Measurements from ENCODE around the gene SBF1.
"Not testable (repeated sequence)": the region's sequence is repeated elsewhere in the genome, so short reads cannot be mapped to it uniquely, and the experiment has no call there.

The SBF1 gene

GRCh38 chr22:50425179-50425916, 49.5 kb downstream of the SBF1 start:
- no peak for DNase-seq (ENCODE audit: low read depth)

GRCh38 chr22:50423956-50424355, 50.9 kb downstream of the SBF1 start:
- no peak for DNase-seq (ENCODE audit: low read depth)

- no peak for DNase-seq (ENCODE audit: low read depth)
These were observed 51.6 kb downstream of the SBF1 start for GRCh38 chr22:50422961-50423815.

GRCh38 chr22:50422046-50422445, 52.8 kb downstream of the SBF1 start:
- DNase-seq (ENCODE audit: low read depth): no peak

GRCh38 chr22:50420581-50420980, 54.3 kb downstream of the SBF1 start:
- no peak for DNase-seq (ENCODE audit: low read depth)

- no peak for DNase-seq (ENCODE audit: low read depth)
These were observed 54.8 kb downstream of the SBF1 start for GRCh38 chr22:50420015-50420414.

GRCh38 chr22:50419116-50419515, 55.7 kb downstream of the SBF1 start:
- DNase-seq (ENCODE audit: low read depth): no peak

GRCh38 chr22:50418624-50419023, 56.2 kb downstream of the SBF1 start:
- no peak for DNase-seq (ENCODE audit: low read depth)

- no peak for DNase-seq (ENCODE audit: low read depth)
These were observed 57.2 kb downstream of the SBF1 start for GRCh38 chr22:50417411-50418210.

GRCh38 chr22:50416996-50417395, 57.8 kb downstream of the SBF1 start:
- no peak for DNase-seq (ENCODE audit: low read depth)

GRCh38 chr22:50415426-50415825, 59.4 kb downstream of the SBF1 start:
- DNase-seq (ENCODE audit: low read depth): no peak

GRCh38 chr22:50414476-50415248, 60.2 kb downstream of the SBF1 start:
- no peak for DNase-seq (ENCODE audit: low read depth)

GRCh38 chr22:50408954-50409353, 65.9 kb downstream of the SBF1 start:
- not testable (repeated sequence) for DNase-seq (ENCODE audit: low read depth)

- no peak for DNase-seq (ENCODE audit: low read depth)
These were observed 66.5 kb downstream of the SBF1 start for GRCh38 chr22:50408311-50408710.

GRCh38 chr22:50406416-50407170, 68.2 kb downstream of the SBF1 start:
- DNase-seq (ENCODE audit: low read depth): no peak

- DNase-seq (ENCODE audit: low read depth): no peak
These were observed 71.1 kb downstream of the SBF1 start for GRCh38 chr22:50403701-50404101.

GRCh38 chr22:50401907-50402306, 72.9 kb downstream of the SBF1 start:
- DNase-seq (ENCODE audit: low read depth): no peak

- DNase-seq (ENCODE audit: low read depth): no peak
These were observed 73.9 kb downstream of the SBF1 start for GRCh38 chr22:50400931-50401330.

GRCh38 chr22:50400406-50400805, 74.4 kb downstream of the SBF1 start:
- DNase-seq (ENCODE audit: low read depth): no peak

- no peak for DNase-seq (ENCODE audit: low read depth)
These were observed 75.0 kb downstream of the SBF1 start for GRCh38 chr22:50399751-50400331.
